Gastrocnemius medialis (tissue), 4 donors: ENCODE measurements around the gene SESN3. TPM values are rescaled to one million over a fixed set of nuclear protein-coding genes. Genes with fewer than 3 reads are reported as not detected.

Experiments used
- ATAC-seq, 2 donors: fragments of 150-250 bp; one replicate each; pipeline ENCODE4 v1.9.1; 2016
- DNase-seq, 2 donors: peaks; one replicate each; pipeline ENCODE4 v3.0.0-alpha.2; 2019
- H3K27ac ChIP-seq, 4 donors: fragments of 200-600 bp; sonication (generic); 1 replicate in 1 of 4; 2 replicates in 3 of 4; pipeline ENCODE4 v1.5.1; 2016 to 2018; ENCODE audit warnings: mild to moderate bottlenecking in 2 of 4, moderate library complexity in 1 of 4
- H3K27me3 ChIP-seq, 3 donors: fragments of 200-600 bp; sonication (generic) in 2 of 3; 1 replicate in 1 of 3; 2 replicates in 2 of 3; pipeline versions ENCODE4 v1.5.1 to v1.6.0; 2016 to 2019; ENCODE audit warnings: mild to moderate bottlenecking in 1 of 3, moderate library complexity in 1 of 3
- H3K36me3 ChIP-seq, 2 donors: fragments of 200-600 bp; sonication (generic) in 1 of 2; one replicate each; pipeline ENCODE4 v1.5.1; 2017 to 2018
- H3K4me1 ChIP-seq, 2 donors: fragments of 200-600 bp; sonication (generic) in 1 of 2; one replicate each; pipeline ENCODE4 v1.5.1; 2016 to 2017; ENCODE audit warnings: mild to moderate bottlenecking in 2 of 2
- H3K4me3 ChIP-seq, 4 donors: fragments of 200-600 bp; sonication (generic) in 3 of 4; 1 replicate in 1 of 4; 2 replicates in 3 of 4; pipeline ENCODE4 v1.5.1; 2016 to 2019; ENCODE audit warnings: mild to moderate bottlenecking in 2 of 4
- H3K9me3 ChIP-seq, 3 donors: fragments of 200-600 bp; sonication (generic) in 2 of 3; 1 replicate in 1 of 3; 2 replicates in 2 of 3; pipeline ENCODE4 v1.5.1; 2016 to 2019
- POLR2A ChIP-seq, 2 donors: fragments of 450-650 bp; IDR thresholded peaks; one replicate each; pipeline ENCODE4 v1.6.1; 2017; ENCODE audit warnings: antibody characterized with exemption in 2 of 2, mild to moderate bottlenecking in 2 of 2, moderate library complexity in 2 of 2
- in situ Hi-C, 4 donors: fragments of 200-750 bp; cut with MboI; loops; one replicate each; pipeline versions ENCODE4 v1.15.0 to v1.8.0; 2017; ENCODE audit warnings: low sequenced_read_pairs in 4 of 4
- intact Hi-C: fragments of 100-400 bp; cut with DNase I; formaldehyde crosslinking; loops from one replicate; pipeline ENCODE4 v1.15.1; 2023; ENCODE audit warnings: low total_unique reads
- total RNA-seq, 4 donors: library from RNA; depleted of rRNA; stranded (reverse); fragments of >200 nt; gene quantifications; one replicate each; pipeline versions ENCODE4 v1.1.0 to v1.2.3, GENCODE V29; 2016
- TF ChIP-seq, protein P1 (sequence below), 5 experiments: fragments of 450-650 bp in 3 of 5; fragments of 200-600 bp in 2 of 5; sonication (generic) in 2 of 5; IDR thresholded peaks in 4 of 5; conservative IDR thresholded peaks in 1 of 5; 1 replicate in 4 of 5; 2 replicates in 1 of 5; pipeline ENCODE4 v1.5.1; 2016 to 2019; ENCODE audit warnings: antibody characterized with exemption in 5 of 5, mild to moderate bottlenecking in 3 of 5, moderate library complexity in 3 of 5

Gene SESN3
- total RNA-seq, 4 donors from 2014 or later = 6.0 to 10.8 (median 7.8) TPM

DNA sequence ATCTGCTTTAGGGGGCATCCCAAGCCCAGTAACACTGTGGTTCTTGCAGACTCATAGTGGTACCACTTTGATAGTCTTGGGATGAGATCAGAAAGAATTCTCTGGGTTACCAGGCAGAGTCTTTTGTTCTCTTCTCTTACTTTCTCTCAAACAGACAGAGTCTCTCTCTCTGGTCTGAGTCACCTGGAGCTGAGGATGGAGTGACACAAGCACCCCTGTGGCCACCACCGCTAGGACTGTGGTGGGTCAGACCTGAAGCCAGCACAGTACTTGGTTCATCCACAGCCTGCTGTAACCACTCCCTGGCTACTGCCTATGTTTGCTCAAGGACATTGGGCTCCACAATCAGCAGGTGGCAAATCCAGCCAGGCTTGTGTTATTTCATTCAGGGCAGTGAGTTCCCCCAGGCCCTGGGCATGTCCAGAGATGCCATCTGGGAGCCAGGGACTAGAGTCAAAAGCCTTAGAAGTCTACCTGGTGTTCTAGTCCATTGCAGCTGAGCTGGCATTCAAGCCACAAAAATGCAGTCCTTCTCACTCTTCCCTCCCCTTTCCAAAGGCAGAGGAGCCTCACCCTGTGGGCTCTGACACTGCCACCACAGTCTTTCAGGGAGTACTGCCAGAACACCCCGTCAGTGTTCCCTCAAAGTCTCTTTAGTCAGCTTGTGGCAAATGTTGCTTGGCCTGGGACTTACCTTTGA lies 111.5 kb downstream of the SESN3 start:
- ATAC-seq (peak in 1 of 2 donors; percentile 57), DNase-seq (peak in 1 of 2 donors; percentile 31)
- H3K27me3 ChIP-seq = no peaks in the 10 kb centered on the region
- in situ Hi-C loops (no loop called here), intact Hi-C loops (loop anchor here (5.0 kb wide), 1 partner anchor 37 kb away; no protein-coding TSS in a partner anchor)
- no peaks in the 10 kb centered on the region for H3K9me3 ChIP-seq
- TF ChIP-seq, protein P1, sequence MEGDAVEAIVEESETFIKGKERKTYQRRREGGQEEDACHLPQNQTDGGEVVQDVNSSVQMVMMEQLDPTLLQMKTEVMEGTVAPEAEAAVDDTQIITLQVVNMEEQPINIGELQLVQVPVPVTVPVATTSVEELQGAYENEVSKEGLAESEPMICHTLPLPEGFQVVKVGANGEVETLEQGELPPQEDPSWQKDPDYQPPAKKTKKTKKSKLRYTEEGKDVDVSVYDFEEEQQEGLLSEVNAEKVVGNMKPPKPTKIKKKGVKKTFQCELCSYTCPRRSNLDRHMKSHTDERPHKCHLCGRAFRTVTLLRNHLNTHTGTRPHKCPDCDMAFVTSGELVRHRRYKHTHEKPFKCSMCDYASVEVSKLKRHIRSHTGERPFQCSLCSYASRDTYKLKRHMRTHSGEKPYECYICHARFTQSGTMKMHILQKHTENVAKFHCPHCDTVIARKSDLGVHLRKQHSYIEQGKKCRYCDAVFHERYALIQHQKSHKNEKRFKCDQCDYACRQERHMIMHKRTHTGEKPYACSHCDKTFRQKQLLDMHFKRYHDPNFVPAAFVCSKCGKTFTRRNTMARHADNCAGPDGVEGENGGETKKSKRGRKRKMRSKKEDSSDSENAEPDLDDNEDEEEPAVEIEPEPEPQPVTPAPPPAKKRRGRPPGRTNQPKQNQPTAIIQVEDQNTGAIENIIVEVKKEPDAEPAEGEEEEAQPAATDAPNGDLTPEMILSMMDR (IDR thresholded peaks at IDR 0.05 in 4 of 5, conservative IDR thresholded peaks at IDR 0.05 in 1 of 5) = no peak
- TF ChIP-seq POLR2A (IDR thresholded peaks at IDR 0.05) = no peak
- no peak overlapping the region for H3K4me3 ChIP-seq
- peak overlapping the region; percentile 28 to 65 (median 53) for H3K27ac ChIP-seq
- H3K36me3 ChIP-seq = no peaks in the 10 kb centered on the region
- H3K4me1 ChIP-seq = peaks cover 24 to 31% of the 10 kb centered on the region in 2 donors

DNA sequence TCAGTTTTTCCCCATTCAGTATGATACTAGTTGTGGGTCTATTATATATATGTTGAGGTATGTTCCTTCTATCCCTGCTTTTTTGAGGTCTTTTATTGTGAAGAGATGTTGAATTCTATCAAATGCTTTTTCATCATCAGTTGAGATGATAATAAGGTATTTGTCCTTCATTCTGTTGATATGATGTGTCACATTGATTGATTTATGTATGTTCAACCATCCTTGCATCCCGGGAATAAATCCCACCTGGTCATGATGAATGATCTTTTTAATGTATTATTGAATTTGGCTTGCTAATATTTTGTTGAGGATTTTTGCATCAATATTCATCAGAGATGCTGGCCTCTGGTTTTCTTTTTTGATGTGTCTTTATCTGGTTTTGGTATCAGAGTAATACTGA lies 115.4 kb downstream of the SESN3 start:
- no peak for TF ChIP-seq POLR2A (IDR thresholded peaks at IDR 0.05)
- TF ChIP-seq, protein P1 (IDR thresholded peaks at IDR 0.05 in 4 of 5, conservative IDR thresholded peaks at IDR 0.05 in 1 of 5) = no peak
- intact Hi-C loops = no loop called here
- Histone ChIP-seq H3K4me3 (no peak overlapping the region), H3K27me3 (no peaks in the 10 kb centered on the region), H3K27ac (peak overlapping the region in 1 of 4 donors; percentile 44), H3K4me1 (peaks cover 27 to 34% of the 10 kb centered on the region in 2 donors), H3K9me3 (no peaks in the 10 kb centered on the region), H3K36me3 (no peaks in the 10 kb centered on the region)
- ATAC-seq (no peak), DNase-seq (no peak)
- in situ Hi-C loops = no loop called here

Other genes starting within 250 kb of the SESN3 start
- not detected for gene KDM4E, start 205.9 kb downstream of the SESN3 start, total RNA-seq
- gene KDM4F, start 181.8 kb downstream of the SESN3 start, total RNA-seq = not detected
- gene SRSF8, start 164.3 kb downstream of the SESN3 start, total RNA-seq = 10 to 100 TPM; 18.2 to 31.0 (median 21.5) TPM
- gene ENDOD1, start 141.4 kb downstream of the SESN3 start, total RNA-seq = 10 to 100 TPM; 17.5 to 35.2 (median 27.6) TPM